ENCODE data around the gene CDH4. TPM values are rescaled to one million over a fixed set of nuclear protein-coding genes. Genes with fewer than 3 reads are reported as not detected.

Gene CDH4
- total RNA-seq, 1 donor from 2014 or later: not detected

DNA sequence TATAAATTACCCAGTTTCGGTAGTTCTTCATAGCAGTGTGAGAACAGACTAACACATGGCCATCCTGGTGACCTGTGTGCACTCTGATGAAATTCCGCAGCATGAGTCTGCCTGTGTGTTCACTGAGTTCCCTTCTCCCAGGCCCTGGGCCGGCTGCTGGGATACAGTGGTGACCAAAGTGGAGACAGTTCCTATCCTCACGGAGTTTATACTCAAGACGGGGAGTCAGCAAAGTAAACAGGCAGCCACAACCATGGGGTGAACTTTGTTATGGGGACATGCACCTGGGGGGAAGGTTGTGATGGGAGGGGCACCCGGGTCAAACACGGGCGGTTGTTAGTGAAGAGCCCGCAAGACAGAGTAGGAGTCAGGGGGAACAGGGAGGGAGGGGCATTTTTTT lies 202.0 kb downstream of the CDH4 start:
- DNase-seq (ENCODE audit: low spot score in 2 of 2): no peak
- intact Hi-C loops (cut with DNase I): no loop called here
- no peak overlapping the region for H3K27ac ChIP-seq
- H3K4me3 ChIP-seq: no peak overlapping the region
- no peaks in the 10 kb centered on the region for H3K4me1 ChIP-seq
- H3K27me3 ChIP-seq: no peaks in the 10 kb centered on the region
- TF ChIP-seq, protein P1, sequence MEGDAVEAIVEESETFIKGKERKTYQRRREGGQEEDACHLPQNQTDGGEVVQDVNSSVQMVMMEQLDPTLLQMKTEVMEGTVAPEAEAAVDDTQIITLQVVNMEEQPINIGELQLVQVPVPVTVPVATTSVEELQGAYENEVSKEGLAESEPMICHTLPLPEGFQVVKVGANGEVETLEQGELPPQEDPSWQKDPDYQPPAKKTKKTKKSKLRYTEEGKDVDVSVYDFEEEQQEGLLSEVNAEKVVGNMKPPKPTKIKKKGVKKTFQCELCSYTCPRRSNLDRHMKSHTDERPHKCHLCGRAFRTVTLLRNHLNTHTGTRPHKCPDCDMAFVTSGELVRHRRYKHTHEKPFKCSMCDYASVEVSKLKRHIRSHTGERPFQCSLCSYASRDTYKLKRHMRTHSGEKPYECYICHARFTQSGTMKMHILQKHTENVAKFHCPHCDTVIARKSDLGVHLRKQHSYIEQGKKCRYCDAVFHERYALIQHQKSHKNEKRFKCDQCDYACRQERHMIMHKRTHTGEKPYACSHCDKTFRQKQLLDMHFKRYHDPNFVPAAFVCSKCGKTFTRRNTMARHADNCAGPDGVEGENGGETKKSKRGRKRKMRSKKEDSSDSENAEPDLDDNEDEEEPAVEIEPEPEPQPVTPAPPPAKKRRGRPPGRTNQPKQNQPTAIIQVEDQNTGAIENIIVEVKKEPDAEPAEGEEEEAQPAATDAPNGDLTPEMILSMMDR (IDR thresholded peaks at IDR 0.05): no peak
- no peaks in the 10 kb centered on the region for H3K9me3 ChIP-seq
- H3K36me3 ChIP-seq: no peaks in the 10 kb centered on the region

DNA sequence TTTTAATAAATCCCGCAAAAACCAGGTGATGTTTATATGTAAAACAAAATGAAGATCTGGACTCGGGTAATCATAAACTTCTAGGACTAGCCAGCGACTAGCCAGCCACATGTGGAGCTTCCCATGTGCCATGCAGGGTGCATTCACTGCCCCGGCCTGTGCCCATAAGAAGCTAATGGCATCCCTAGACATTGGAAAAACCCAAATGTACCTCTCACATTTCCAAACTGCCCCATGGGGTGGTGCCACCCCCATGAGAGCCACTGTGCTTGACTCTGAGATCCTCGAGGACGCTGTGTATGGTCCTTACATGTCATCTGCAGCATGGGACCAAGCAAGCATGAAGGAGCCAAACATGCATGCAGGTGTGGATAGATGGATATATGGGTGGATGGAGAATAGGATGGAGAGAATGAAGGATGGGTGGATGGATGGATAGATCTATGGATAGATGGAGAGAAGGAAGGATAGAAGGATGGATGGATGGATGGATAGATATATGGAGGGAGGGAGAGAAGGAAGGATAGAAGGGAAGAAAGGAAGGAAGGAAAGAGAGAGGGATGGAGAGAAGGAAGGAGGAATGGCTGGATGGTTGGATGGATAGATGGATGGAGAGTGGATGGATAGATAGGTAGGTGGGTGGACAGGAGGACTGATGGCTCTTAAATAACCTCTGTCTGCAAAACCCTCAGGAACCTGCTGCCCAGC lies 203.6 kb downstream of the CDH4 start:
- Histone ChIP-seq H3K4me3 (no peak overlapping the region), H3K36me3 (no peaks in the 10 kb centered on the region), H3K4me1 (no peaks in the 10 kb centered on the region), H3K27me3 (no peaks in the 10 kb centered on the region), H3K27ac (no peak overlapping the region), H3K9me3 (no peaks in the 10 kb centered on the region)
- DNase-seq (ENCODE audit: low spot score in 2 of 2): no peak
- TF ChIP-seq, protein P1 (IDR thresholded peaks at IDR 0.05): no peak
- intact Hi-C loops (cut with DNase I): no loop called here

DNA sequence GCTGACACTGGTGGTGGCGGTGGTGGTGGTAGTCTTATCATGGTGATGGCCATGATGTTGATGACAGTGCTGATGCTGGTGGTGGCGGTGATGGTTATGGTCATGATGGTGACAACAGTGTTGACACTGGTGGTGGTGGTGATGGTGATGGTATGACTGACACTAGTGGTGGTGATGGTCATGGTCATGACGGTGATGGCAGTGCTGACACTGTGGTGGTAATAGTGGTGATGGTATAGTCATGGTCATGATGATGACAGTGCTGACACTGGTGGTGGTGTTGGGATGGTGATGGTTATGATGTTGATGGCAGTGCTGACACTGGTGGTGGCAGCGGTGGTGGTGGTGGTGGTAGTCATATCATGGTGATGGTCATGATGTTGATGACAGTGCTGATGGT lies 205.7 kb downstream of the CDH4 start:
- TF ChIP-seq, protein P1 (IDR thresholded peaks at IDR 0.05): no peak
- no peak for DNase-seq (ENCODE audit: low spot score in 2 of 2)
- Histone ChIP-seq H3K4me3 (no peak overlapping the region), H3K27me3 (no peaks in the 10 kb centered on the region), H3K27ac (no peak overlapping the region), H3K9me3 (no peaks in the 10 kb centered on the region), H3K4me1 (no peaks in the 10 kb centered on the region), H3K36me3 (no peaks in the 10 kb centered on the region)
- intact Hi-C loops (cut with DNase I): no loop called here

DNA sequence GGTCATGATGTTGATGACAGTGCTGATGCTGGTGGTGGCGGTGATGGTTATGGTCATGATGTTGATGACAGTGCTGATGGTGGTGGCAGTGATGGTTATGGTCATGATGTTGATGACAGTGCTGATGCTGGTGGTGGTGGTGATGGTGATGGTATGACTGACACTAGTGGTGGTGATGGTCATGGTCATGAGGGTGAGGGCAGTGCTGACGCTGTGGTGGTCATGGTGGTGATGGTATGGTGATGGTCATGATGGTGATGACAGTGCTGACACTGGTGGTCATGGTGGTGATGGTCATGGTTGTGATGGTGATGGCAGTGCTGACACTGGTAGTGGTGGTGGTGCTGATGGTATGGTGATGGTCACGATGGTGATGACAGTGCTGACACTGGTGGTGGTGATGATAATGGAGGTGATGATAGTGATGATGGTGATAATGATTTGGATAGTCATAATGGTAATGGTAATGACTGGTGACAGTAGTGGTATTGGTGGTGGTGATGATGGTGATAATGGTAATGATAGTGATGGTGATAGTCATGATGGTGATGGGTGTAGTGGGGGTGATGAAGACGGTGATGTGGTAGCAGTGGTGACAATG lies 206.2 kb downstream of the CDH4 start:
- TF ChIP-seq, protein P1 (IDR thresholded peaks at IDR 0.05): no peak
- intact Hi-C loops (cut with DNase I): no loop called here

DNA sequence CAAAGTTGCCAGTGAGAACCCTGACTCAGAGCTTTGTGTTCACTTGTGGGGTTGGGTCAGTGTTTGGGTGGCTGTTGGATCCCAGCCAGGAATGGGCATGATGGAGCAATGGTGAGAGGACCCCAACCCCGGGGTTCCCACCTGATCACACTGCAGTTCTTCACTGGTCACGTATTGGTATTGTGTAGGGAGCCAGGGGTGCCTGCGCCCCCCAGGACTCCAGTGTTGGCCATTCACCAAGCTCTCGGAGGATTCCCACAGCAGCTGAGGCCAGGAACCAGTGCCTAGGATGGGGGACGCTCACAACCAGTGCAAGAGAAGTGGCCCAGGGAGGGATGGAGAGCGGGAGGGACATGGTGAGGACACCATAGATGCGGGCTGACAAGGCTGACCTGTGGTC lies 207.2 kb downstream of the CDH4 start:
- TF ChIP-seq, protein P1 (IDR thresholded peaks at IDR 0.05): no peak
- no peaks in the 10 kb centered on the region for H3K4me1 ChIP-seq

More for the DNA sequence above, 206.2 kb downstream of the CDH4 start:
- Histone ChIP-seq H3K27ac (no peak overlapping the region), H3K4me3 (no peak overlapping the region), H3K4me1 (no peaks in the 10 kb centered on the region), H3K9me3 (no peaks in the 10 kb centered on the region), H3K27me3 (no peaks in the 10 kb centered on the region), H3K36me3 (no peaks in the 10 kb centered on the region)
- no peak for DNase-seq (ENCODE audit: low spot score in 2 of 2)

More for the DNA sequence above, 207.2 kb downstream of the CDH4 start:
- Histone ChIP-seq H3K27me3 (no peaks in the 10 kb centered on the region), H3K27ac (no peak overlapping the region), H3K9me3 (no peaks in the 10 kb centered on the region), H3K36me3 (no peaks in the 10 kb centered on the region), H3K4me3 (no peak overlapping the region)
- DNase-seq (ENCODE audit: low spot score in 2 of 2): no peak
- intact Hi-C loops (cut with DNase I): no loop called here
